NCI-H2196 treated with DMSO at 0.1 percent for 48 hours (cell line): Measurements from ENCODE around the gene NADSYN1.

ENCODE experiments used
- DNase-seq: peaks from one replicate; lab custom pipeline; 2025; ENCODE audit not compliant: unreplicated experiment; lab: John Stamatoyannopoulos, UW

The NADSYN1 gene

DNA sequence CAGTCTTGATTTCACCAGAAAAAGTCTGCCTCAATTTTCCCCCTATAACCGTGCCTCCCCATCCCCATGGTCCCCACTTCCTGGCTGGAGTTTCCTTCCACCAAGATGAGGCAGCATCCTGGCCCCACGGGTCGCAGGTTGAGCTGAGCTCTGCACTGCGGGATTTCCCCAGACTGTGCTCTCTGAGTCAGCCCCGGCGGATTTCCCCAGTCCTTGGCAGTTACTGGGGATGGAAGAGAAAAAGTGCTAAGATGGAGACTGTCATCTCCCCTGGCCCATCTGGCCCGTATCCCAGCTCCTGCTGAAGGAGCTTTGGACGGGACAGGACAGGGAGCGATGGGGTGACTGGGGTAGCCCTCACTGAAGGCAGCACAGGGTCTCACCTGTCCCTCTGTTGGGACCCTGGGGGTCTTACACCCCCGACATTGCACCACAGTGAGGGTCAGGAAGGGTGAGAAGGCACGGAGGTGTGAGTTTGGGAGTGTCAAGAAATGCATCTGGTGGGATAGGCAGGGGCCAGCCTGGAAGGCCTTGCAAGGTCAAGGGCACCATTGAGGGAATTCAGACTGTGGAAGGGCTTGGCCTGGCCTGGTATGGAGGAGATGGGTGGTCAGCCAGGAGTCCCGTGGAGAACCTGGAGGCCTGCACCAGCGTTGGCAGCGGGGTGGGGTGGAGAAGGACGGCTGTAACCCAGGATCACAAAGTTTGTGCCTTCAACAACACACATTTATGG is 36.5 kb downstream of the NADSYN1 start:
- DNase-seq = no peak

DNA sequence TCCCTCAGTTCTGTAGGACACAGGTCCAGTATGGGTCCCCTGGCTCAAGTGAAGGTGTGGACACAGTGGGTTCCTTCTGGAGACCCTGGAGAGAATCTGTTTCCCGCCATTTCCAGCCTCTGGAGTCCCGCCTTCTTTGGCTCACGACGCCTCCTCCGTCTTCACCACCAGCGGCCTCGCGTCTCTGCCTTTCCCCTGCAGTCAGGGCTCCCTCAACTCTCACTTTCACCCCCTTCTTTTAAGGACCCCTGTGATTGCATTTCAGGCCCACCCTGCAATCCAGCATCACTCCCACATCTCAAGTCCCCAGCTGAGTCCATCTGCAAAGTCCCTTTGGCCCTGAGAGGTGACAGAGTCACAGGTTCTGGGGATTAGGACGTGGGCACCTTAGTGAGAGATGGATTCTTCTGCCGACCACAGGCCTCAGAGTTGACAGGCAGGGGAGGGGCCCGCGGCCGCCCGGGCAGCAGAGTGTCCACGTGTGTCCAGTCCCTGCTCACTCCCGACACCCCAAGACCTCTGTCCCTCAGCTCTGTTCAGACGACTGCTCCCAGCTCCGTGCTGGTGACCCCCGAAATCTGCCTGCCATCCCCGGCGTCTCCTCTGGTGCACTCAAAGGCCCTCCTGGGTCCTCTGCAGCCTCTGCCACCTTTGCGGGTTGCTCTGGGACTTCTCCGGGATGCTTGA is 37.2 kb downstream of the NADSYN1 start:
- no peak for DNase-seq

DNA sequence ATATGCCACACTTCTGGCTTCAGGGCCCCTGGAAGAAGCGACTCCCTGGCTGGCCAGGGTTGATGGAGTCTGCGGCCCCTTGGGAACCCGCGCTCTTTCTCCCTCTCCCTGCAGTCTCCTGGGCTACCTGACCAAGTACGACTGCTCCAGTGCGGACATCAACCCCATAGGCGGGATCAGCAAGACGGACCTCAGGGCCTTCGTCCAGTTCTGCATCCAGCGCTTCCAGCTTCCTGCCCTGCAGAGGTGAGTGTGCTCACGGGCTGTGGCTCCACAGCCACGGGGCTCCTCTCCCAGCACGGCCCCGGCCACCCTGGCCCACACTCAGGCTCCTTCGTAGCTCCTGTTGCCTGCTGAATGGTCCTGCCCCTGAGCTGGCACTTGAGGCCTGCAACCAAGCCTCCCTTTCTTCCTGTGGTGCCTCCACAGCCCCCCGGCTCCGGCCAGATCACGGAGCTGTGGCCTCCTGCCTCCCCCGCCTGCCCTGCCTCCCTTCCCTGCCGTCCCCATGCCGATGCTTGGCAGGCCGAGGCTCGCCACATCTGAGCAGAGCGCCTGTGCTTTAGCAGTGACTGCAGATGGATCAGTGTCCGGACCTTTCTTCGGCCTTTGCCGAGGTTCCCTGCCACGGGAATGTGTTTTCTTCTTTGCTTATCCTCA is 37.9 kb downstream of the NADSYN1 start:
- no peak for DNase-seq

DNA sequence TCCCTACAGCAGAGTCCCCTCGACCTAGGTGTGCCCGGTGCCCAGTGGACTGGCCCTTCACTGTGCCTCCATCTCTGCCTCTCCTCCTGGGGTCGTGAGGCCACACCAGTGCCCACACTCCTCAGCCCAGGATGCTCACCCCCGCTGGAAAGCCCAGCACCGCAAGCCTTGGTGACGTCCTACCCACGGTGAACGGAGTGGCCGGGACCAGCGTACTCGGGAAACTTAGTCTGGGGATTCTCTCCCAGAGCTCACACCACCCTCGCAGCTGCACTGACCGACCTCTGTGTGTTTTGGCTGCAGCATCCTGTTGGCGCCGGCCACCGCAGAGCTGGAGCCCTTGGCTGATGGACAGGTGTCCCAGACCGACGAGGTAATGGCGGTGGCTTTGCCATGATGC is 38.5 kb downstream of the NADSYN1 start:
- no peak for DNase-seq

DNA sequence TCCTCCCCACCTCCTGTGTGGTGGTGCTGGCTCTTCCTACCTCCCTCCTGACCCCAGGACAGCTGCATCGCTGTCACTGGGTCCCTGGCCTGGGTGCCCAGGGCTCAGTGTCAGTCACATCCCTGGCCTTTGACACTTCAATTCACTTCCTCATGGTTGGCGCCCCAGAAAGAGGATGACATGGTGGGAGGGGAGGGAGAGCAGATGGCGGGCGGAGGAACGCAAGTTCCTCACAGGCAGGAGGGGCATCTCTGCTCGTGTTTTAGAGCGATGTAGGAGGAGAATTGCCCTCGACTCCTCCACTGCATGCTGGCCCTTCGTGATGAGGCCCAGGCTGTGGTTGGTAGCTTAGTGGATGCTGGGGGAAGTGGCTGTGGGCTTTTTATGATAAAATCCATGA is 38.9 kb downstream of the NADSYN1 start:
- DNase-seq = no peak

DNA sequence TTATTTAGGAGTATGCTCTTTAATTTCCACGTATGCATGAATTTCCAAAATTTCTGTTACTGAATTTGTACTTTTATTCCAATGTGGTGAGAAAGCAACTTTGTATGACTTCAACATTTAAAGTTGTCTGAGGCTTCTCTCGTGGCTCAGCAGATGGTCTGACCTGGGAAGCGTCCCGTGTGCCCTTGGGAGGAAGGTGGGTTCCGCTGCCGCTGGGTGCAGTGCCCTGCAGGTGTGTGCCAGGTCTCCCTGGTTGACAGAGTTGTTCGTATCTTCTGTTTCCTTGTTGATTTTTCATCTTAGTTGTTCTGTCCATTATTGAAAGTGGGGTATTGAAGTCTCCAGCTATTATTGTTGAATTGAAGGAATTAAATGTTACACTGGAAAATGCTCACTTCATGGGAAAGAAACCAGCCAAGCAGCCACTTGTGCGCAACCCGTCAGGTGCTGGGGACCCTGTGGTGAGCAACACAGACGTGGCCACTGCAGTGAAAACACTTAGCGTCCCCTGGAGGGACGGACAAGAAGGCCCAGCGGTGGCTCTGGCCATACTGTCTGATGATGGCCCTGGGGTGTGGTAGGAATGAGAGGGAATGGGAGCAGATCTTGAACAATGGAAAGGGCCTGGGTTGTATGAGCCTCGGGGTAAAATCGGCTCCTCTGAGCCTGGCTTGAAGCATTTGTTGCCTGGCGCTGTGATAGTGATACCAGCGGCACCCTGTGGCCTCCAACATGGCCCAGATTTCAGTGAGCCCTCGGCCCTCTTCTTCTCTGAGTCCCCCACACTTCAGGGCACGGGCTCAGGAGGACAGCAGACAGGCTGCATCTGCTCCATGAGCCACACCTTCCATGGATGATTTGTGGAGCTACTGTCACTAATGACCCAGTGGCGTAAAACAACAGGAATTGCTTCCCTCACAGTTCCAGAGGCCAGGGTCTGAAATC is 42.6 kb downstream of the NADSYN1 start:
- DNase-seq = no peak

DNA sequence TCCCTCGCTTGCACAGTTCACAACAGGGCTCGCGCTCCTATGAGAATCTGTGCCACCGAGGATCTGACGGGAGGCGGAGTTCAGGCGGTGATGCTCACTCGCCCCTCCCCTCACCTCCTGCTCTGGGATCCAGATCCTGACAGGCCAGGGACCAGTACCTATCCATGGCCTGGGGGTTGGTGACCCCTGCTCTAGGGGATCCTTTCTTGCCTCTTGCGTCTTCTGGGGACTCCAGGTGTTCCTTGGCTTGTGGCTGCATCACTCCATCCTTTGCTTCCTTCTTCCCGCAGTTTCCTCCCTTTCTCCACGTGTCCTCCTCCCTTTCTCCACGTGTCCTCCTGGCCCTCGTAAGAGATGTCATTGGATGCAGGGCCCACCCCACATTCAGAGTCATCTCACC is 43.4 kb downstream of the NADSYN1 start:
- DNase-seq = no peak

DNA sequence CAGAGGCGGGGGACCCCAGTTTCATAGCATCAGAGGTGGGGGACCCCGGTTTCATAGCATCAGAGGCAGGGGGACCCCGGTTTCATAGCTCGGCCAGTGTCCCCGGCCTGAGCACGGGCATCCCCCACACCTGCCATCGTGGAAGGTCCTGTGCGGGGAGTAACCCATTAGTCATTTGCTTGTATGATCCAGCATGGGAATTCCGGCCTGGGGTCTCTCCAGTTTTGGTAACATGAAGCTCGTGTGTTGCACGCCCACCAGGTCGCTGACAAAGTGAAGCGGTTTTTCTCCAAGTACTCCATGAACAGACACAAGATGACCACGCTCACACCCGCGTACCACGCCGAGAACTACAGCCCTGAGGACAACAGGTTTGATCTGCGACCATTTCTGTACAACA is 45.1 kb downstream of the NADSYN1 start:
- DNase-seq = no peak

DNA sequence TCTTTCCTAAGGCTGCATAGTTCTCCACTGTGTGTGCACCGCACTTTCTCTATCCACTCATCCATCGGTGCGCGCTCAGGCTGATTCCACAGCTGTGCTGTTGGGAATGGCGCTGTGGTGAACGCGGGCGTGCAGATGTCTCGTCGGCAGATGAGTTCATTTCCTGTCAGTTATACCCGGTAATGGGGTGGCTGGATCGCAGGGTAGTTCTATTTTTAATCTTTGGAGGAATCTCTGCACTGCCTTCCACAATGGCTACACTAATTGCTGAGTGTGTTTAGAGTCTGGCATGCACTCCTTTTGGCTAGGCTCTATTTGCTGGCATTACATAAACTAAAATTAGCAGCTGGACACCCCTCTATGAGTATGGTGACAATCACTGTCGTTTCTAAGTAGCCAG is 46.1 kb downstream of the NADSYN1 start:
- DNase-seq = no peak

DNA sequence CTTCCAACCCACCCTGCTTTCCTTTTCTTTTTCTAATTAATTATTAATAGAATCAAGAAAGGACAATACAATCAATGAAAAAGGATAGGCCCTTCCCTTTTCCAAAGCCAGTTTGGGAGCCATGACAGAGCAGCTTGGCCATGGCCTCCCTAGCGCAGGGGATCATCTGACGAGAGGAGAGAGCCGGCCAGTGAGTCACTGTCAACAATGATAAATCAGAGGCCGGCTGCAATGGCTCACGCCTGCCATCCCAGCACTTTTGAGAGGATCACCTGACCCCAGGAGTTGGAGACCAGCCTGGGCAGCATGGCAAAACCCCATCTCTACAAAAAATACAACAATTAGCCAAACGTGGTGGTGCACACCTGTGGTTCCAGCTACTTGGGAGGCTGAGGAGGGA is 46.5 kb downstream of the NADSYN1 start:
- no peak for DNase-seq

DNA sequence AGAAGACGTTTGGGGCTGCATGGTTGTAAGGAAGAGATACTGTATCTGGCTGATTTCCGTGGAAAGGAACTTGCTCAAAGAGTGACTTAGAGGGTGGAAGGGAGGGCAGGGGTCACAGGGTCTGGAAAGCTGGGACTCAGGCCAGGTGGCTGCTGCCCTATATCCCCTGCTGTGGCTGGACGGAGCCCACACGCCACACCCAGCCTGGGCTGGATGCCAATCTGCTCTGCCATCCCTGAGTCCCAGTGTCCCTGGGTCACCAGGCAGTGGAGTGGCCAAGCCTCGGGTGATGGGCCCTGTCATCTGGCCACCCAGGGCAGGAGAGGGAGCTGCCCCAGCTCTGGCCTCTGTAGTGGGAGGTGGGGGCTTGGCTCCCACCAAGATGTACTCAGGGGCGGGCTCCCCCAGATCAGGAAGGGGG is 47.6 kb downstream of the NADSYN1 start:
- DNase-seq = no peak

DNA sequence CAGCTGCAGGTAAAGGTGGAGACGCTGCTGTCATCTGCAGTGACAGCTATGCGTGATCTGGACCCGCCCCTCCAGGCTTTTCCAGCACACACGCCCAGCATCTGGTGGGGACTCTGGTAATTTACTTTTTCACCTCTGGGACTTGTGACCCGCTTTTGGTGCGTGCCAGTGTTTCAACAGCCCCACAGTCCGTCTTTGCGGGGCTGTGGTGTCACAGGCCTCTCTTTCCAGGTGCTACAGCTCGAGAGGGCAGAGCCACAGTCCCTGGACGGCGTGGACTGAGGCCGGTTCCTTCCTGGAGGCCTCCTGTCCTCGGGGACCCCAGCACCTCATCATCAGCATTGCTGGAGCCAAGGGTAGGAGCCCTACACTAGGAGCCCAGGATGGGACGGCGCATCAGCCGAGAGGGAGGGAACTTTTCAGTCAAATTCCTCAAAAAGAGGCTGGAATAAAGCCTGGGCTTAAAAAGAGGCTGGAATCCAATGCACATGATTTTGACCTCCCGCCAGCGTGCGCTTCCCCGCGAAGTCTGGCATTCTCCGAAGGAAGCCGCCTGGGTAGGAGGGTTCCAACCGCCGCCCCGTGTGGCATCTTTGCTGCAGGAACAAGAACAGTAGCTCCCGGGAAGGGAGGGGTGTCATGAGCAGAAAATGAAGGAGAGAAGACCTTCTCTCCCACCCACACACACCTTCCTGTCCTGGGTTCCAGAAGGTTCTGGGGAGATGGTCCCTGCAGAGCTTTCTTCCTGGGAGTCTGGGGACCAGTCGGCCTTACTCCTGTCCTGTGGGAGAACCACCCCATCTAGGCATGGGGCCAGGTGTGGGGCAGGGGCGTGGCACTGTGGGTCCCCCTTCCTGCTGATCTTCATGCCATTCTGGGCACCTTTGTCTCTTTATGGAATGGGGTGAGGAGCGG is 48.3 kb downstream of the NADSYN1 start:
- no peak for DNase-seq

DNA sequence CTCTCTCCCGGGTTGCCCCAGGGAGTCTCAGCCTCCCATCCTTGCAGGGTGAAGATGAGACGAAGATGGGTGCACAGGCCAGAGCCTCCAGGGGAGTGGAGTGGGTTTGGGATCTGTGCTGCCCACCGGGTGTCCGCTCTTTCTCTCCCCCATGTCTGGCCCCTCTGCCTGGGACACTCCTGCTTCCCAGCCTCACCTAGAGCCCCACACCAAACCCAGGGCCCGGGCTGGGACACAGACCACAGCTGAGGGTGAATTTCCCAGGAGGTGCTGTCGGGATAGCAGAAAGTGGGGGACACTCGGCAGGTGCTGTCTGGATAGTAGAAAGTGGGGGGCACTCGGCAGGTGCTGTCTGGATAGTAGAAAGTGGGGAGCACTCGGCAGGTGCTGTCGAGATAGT is 49.0 kb downstream of the NADSYN1 start:
- DNase-seq = no peak

DNA sequence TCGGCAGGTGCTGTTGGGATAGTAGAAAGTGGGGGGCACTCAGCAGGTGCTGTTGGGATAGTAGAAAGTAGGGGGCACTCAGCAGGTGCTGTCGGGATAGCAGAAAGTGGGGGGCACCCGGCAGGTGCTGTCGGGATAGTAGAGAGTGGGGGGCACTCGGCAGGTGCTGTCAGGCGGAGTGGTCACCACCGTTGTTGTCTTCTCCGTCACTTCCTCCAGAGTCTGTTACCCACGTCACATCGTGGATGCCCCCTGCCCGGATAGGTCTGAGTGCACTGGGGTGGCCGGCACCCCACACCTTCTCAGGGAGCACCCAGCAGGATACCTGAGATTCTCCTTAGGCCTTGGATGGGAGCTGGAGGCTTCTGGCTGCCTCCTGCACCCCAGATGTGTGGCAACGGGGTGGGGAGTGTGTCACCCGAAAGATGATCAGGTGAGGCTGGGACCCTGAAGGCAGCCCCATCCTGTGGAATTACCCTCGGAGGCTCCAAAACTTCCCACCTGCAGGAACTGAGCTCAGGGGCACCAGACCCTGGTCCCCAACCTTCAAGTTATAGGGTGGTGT is 50.0 kb downstream of the NADSYN1 start:
- no peak for DNase-seq

DNA sequence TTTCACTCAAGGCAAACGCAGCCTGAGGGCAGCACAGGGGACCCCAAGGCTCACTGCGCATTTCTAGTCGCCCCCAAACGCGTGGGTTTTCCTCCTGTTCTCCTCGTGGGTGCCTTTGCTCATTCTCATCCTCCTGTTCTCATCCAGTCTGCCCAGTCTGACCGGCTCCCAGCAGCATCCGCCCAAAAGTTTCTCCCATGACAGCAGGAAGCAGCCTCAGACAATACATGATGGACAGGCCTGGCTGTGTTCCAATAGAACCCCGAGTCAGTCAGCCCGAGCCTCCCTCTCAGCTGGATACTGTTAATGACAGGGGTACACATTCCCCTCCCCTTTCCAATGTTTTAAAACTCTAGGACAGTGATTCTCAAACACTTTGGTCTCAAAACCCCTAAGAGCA is 51.5 kb downstream of the NADSYN1 start:
- DNase-seq = no peak

DNA sequence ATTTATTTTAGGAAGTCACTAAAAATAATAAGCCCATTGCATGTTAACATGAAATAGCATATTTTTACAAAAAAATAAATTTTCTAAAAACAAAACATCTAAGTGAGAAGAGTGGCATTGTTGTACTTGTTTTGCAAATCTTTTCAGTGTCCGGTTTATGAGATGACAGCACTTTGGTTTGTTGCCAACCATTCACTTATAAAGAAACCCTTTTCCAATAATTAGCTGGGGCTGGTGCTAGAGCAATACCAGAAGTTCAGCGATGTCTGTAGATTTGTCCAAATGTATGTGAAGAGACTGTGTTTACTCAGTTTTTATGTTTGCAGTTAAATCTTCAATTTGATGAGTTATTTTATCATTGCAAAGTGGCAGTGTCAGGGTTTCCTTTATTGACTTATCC is 52.0 kb downstream of the NADSYN1 start:
- DNase-seq = no peak

DNA sequence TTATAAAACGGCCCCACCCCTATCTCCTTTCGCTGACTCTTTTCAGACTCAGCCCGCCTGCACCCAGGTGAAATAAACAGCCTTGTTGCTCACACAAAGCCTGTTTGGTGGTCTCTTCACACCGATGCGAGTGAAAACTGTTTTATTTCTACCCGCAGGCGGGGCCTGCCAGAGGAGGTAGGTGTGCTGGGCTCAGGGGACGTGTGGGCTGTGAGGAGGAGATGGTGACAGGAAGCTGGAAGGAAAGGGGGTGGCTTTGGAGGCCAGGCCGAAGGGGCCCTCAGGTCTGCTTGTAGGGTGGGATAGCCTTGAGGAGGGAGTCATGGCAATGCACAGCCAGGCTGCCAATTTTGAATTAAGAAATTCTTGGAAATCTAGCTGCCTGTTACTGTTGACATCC is 52.8 kb downstream of the NADSYN1 start:
- DNase-seq = no peak

DNA sequence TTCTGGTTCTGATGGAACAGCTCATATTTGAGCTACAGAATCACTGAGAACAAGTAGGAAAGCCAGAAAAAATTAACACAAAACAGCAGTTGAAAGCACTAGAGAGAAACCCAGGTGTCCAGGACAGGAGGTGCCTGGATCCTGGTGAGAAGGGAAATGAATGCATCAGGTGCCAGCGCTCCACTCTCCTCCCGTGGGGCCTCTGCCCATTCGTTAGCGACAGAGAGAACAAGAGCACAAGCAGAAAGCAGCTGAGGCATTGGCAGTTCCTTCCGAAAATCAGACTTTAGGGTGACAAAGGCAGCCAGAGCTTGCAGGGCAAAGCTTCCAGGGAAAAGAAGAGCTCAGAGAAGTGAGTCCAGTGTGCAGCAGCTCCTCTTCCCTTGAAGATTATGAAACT is 54.1 kb downstream of the NADSYN1 start:
- no peak for DNase-seq

DNA sequence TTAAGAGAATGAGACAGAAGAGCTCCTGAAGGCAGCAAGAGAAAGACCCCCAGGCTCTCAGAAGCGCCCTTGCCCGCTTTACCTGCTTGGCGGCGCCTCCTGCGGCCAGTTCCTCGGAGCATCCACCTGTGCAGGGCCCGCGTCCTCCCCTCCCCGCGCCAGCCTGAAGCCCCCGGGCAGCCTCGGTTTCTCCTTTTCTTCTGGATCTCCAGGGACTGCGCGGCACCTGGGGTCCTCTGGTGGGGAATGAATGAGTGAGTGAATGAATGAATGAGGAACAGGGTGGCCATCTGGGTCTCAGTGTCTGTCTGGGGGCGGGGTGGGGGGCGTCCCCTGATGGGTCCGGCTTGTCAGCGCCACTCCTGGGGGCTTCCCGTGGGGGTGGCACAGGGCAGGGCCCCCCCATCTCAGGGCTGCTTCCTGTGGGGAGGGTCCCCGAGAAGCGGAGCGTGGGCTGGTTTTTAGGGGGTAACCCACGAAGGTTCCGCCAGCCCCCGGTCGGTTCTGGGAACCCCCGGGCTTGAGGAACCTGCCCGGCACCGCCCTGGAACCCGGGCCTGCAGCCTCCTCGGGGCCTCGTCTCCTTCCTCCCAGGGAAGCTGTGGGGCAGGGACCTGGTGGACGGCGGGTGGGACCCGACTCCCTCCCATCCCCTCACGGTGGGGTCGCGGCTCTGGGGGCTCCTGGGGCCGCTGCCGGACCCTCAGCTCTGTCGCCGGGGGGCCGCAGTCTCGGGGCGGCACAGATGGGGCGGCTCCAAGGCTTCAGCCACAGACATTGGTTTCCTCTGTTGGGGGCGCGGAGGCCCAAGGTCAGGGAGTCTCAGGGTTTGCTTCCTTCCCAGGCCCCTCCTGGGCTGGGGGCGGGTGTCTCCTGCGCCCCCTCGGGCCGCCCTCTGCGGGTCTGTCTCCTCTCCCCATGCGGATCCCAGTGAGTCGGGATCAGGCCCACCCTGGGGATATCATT is 65.8 kb downstream of the NADSYN1 start:
- no peak for DNase-seq
